SK-N-SH (cell line): ENCODE data around the gene SAMD4A.

Experiments used
- CHD2 ChIP-seq: fragments of 150-350 bp; IDR thresholded peaks from 2 replicates; pipeline ENCODE4 v1.6.1; 2018; ENCODE audit warnings: low read length; ENCODE audit not compliant: partially characterized antibody
- CTCF ChIP-seq: fragments of 200-600 bp; sonication (generic); IDR thresholded peaks from 2 replicates; pipeline ENCODE4 v1.6.1; 2017; ENCODE audit warnings: antibody characterized with exemption, mild to moderate bottlenecking, moderate library complexity
- EZH2phosphoT487 ChIP-seq: fragments of 200-600 bp; sonication (generic); IDR thresholded peaks from 2 replicates; pipeline ENCODE4 v1.6.1; 2017; ENCODE audit warnings: low read depth, mixed run types, mild to moderate bottlenecking, antibody characterized with exemption, moderate library complexity, borderline replicate concordance
- JUND ChIP-seq: IDR thresholded peaks from 2 replicates; pipeline ENCODE4 v1.4.0; 2012
- PBX3 ChIP-seq: IDR thresholded peaks from 2 replicates; pipeline ENCODE4; 2012
- POLR2AphosphoS5 ChIP-seq: IDR thresholded peaks from 2 replicates; pipeline ENCODE4 v1.6.1; 2012; ENCODE audit warnings: low read depth, low read length
- RXRA ChIP-seq: IDR thresholded peaks from 2 replicates; pipeline ENCODE4 v1.4.0; 2012; ENCODE audit warnings: low read depth, mild to moderate bottlenecking, borderline replicate concordance
- SIN3A ChIP-seq: IDR thresholded peaks from 2 replicates; pipeline ENCODE4 v1.6.1; 2012; ENCODE audit warnings: low read depth, mild to moderate bottlenecking, low read length, moderate library complexity, borderline replicate concordance
- SMC3 ChIP-seq: IDR thresholded peaks from 2 replicates; pipeline ENCODE4 v1.6.1; 2012; ENCODE audit warnings: low read depth, low read length, improper control_type of control experiment
- TF ChIP-seq, protein P1 (sequence below): IDR thresholded peaks from 2 replicates; pipeline ENCODE4 v1.6.1; 2012; ENCODE audit warnings: mild to moderate bottlenecking, low read depth, low read length, moderate library complexity
- TF ChIP-seq, protein P2 (sequence below): IDR thresholded peaks from 2 replicates; pipeline ENCODE4 v1.4.0; 2012; ENCODE audit warnings: low read depth, borderline replicate concordance

GRCh38 chr14:54758041-54758440 is 191.1 kb downstream of the SAMD4A start:
- TF ChIP-seq CTCF, result no peak
- TF ChIP-seq, protein P1, sequence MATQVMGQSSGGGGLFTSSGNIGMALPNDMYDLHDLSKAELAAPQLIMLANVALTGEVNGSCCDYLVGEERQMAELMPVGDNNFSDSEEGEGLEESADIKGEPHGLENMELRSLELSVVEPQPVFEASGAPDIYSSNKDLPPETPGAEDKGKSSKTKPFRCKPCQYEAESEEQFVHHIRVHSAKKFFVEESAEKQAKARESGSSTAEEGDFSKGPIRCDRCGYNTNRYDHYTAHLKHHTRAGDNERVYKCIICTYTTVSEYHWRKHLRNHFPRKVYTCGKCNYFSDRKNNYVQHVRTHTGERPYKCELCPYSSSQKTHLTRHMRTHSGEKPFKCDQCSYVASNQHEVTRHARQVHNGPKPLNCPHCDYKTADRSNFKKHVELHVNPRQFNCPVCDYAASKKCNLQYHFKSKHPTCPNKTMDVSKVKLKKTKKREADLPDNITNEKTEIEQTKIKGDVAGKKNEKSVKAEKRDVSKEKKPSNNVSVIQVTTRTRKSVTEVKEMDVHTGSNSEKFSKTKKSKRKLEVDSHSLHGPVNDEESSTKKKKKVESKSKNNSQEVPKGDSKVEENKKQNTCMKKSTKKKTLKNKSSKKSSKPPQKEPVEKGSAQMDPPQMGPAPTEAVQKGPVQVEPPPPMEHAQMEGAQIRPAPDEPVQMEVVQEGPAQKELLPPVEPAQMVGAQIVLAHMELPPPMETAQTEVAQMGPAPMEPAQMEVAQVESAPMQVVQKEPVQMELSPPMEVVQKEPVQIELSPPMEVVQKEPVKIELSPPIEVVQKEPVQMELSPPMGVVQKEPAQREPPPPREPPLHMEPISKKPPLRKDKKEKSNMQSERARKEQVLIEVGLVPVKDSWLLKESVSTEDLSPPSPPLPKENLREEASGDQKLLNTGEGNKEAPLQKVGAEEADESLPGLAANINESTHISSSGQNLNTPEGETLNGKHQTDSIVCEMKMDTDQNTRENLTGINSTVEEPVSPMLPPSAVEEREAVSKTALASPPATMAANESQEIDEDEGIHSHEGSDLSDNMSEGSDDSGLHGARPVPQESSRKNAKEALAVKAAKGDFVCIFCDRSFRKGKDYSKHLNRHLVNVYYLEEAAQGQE, result no peak
- no peak for TF ChIP-seq SIN3A
- TF ChIP-seq PBX3, result no peak
- TF ChIP-seq JUND, result no peak
- TF ChIP-seq POLR2AphosphoS5, result no peak
- TF ChIP-seq CHD2, result no peak
- TF ChIP-seq, protein P2, sequence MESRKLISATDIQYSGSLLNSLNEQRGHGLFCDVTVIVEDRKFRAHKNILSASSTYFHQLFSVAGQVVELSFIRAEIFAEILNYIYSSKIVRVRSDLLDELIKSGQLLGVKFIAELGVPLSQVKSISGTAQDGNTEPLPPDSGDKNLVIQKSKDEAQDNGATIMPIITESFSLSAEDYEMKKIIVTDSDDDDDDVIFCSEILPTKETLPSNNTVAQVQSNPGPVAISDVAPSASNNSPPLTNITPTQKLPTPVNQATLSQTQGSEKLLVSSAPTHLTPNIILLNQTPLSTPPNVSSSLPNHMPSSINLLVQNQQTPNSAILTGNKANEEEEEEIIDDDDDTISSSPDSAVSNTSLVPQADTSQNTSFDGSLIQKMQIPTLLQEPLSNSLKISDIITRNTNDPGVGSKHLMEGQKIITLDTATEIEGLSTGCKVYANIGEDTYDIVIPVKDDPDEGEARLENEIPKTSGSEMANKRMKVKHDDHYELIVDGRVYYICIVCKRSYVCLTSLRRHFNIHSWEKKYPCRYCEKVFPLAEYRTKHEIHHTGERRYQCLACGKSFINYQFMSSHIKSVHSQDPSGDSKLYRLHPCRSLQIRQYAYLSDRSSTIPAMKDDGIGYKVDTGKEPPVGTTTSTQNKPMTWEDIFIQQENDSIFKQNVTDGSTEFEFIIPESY, result no peak
- no peak for TF ChIP-seq SMC3
- no peak for TF ChIP-seq EZH2phosphoT487
- no peak for TF ChIP-seq RXRA
